ENCODE measurements around the gene BUB1B.
A peak's percentile ranks its signal among the peaks of the same experiment; 100 is the strongest.

The BUB1B gene

GRCh38 chr15:40232625-40233070 is 71.8 kb downstream of the BUB1B start:
- H3K27ac ChIP-seq = no peak overlapping the region
- no peak for TF ChIP-seq ZFX (IDR thresholded peaks at IDR 0.05; ENCODE audit: borderline replicate concordance)
- TF ChIP-seq CTCF (IDR thresholded peaks at IDR 0.05) = no peak

- H3K27ac ChIP-seq = no peak overlapping the region
- no peak for TF ChIP-seq ZFX (IDR thresholded peaks at IDR 0.05; ENCODE audit: borderline replicate concordance)
- no peak for TF ChIP-seq CTCF (IDR thresholded peaks at IDR 0.05)
These were observed 73.1 kb downstream of the BUB1B start for GRCh38 chr15:40233727-40234577.

- no peak overlapping the region for H3K27ac ChIP-seq
These were observed 73.9 kb downstream of the BUB1B start for GRCh38 chr15:40234783-40235182.

GRCh38 chr15:40235201-40235885 is 74.5 kb downstream of the BUB1B start:
- TF ChIP-seq CTCF (IDR thresholded peaks at IDR 0.05) = no peak
- no peak for TF ChIP-seq ZFX (IDR thresholded peaks at IDR 0.05; ENCODE audit: borderline replicate concordance)

More at GRCh38 chr15:40234783-40235182, 73.9 kb downstream of the BUB1B start:
- no peak for TF ChIP-seq CTCF (IDR thresholded peaks at IDR 0.05)
- TF ChIP-seq ZFX (IDR thresholded peaks at IDR 0.05; ENCODE audit: borderline replicate concordance) = no peak

GRCh38 chr15:40238532-40239403 is 77.9 kb downstream of the BUB1B start, which contains the start of gene PAK6:
PAK6 (plus strand) TSS chr15:40239063; CDS start chr15:40264786, 25,723 bp downstream.
- TF ChIP-seq CTCF (IDR thresholded peaks at IDR 0.05) = no peak
- no peak for TF ChIP-seq ZFX (IDR thresholded peaks at IDR 0.05; ENCODE audit: borderline replicate concordance)
- H3K27ac ChIP-seq = peak within 1 kb of the TSS; percentile 25; the same call in 1 of the 2 replicates

More at GRCh38 chr15:40235201-40235885, 74.5 kb downstream of the BUB1B start:
- H3K27ac ChIP-seq = no peak overlapping the region

GRCh38 chr15:40239404-40239692 is 78.5 kb downstream of the BUB1B start:
- TF ChIP-seq ZFX (IDR thresholded peaks at IDR 0.05; ENCODE audit: borderline replicate concordance) (no peak), CTCF (IDR thresholded peaks at IDR 0.05) (no peak)
- H3K27ac ChIP-seq = peak overlapping the region; percentile 25; the same call in 1 of the 2 replicates
